Loucy (cell line): Measurements from ENCODE around the gene NDP.

Experiments
- CTCF ChIP-seq: fragments of 200-600 bp; sonication (generic); conservative IDR thresholded peaks from 2 replicates; pipeline ENCODE4 v1.5.1; 2014; ENCODE audit warnings: mild to moderate bottlenecking, antibody characterized with exemption, low read length
- EZH2phosphoT487 ChIP-seq: fragments of 200-600 bp; IDR thresholded peaks from 2 replicates; pipeline ENCODE4 v1.6.1; 2018; ENCODE audit warnings: antibody characterized with exemption, mild to moderate bottlenecking, moderate library complexity, borderline replicate concordance

GRCh38 chrX:44006081-44006480 lies 32.9 kb upstream of the NDP start:
- TF ChIP-seq CTCF (no peak), EZH2phosphoT487 (no peak)
